Activated T-helper 1 cell treated with anti-CD3 and anti-CD28 coated beads, Interleukin-12 subunit alpha, Interleukin-12 subunit beta, Interleukin-2, Interleukin-4 antibody, amounts not matched to agents 30 ng/mL and 10 ng/mL and 1 ng/mL, durations not matched to agents 14 hours and 24 hours and 36 hours (primary cell): ENCODE measurements around the gene CNTNAP1. TPM values are rescaled to one million over a fixed set of nuclear protein-coding genes. Genes with fewer than 3 reads are reported as not detected.
"Not testable (repeated sequence)": the region's sequence is repeated elsewhere in the genome, so short reads cannot be mapped to it uniquely, and the experiment has no call there.

Experiments
- DNase-seq: peaks from one replicate; pipeline ENCODE4 v3.0.0; 2021; ENCODE audit warnings: low spot score
- H3K27ac Mint-ChIP-seq: one replicate; pipeline ENCODE4 v1.8.0; 2021; ENCODE audit warnings: mild to moderate bottlenecking, mixed read lengths
- H3K27me3 Mint-ChIP-seq: one replicate; pipeline ENCODE4 v1.8.0; 2022; ENCODE audit warnings: mild to moderate bottlenecking, moderate library complexity, mixed read lengths; ENCODE audit not compliant: insufficient read depth
- H3K36me3 Mint-ChIP-seq: one replicate; pipeline ENCODE4 v1.8.0; 2021; ENCODE audit warnings: low read depth, mixed read lengths
- H3K4me1 Mint-ChIP-seq: one replicate; pipeline ENCODE4 v1.8.0; 2021; ENCODE audit warnings: low read depth, mixed read lengths
- H3K4me3 Mint-ChIP-seq: one replicate; pipeline ENCODE4 v1.8.0; 2021; ENCODE audit warnings: mild to moderate bottlenecking, moderate library complexity, mixed read lengths
- H3K9me3 Mint-ChIP-seq: one replicate; pipeline ENCODE4 v1.8.0; 2021; ENCODE audit warnings: mixed read lengths
- intact Hi-C: fragments of 100-400 bp; cut with micrococcal nuclease; formaldehyde crosslinking; loops from one replicate; pipeline ENCODE4 v1.15.1; 2024
- total RNA-seq: library from RNA; stranded (reverse); gene quantifications from 2 replicates; pipeline ENCODE4 v1.2.3, GENCODE V29; 2022

CNTNAP1 gene
- total RNA-seq, 1 donor from 2014 or later: 2.2 TPM

DNA sequence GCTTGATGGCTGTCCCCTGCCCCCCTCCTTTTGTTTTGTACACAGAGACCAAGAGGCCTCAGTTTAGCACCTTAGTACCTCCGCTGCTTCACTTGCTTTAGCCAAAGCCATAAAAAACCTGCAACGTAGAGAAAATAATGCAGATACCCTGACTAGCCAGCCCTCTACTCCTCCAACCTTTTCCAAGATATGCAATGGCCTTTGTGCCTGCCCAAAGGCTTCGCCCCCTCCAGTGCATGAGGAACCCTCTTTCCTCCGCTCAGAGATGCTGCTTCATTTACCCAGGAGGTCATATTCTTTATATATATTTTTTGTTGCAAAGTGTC, 17.0 kb downstream of the CNTNAP1 start:
- no peak overlapping the region for H3K27ac Mint-ChIP-seq
- H3K36me3 Mint-ChIP-seq: peaks cover 41% of the 10 kb centered on the region
- intact Hi-C loops: no loop called here
- no peak for DNase-seq
- H3K4me1 Mint-ChIP-seq: peaks cover under 1% of the 10 kb centered on the region
- no peak overlapping the region for H3K4me3 Mint-ChIP-seq
- H3K27me3 Mint-ChIP-seq: peaks cover 9% of the 10 kb centered on the region
- H3K9me3 Mint-ChIP-seq: no peaks in the 10 kb centered on the region

DNA sequence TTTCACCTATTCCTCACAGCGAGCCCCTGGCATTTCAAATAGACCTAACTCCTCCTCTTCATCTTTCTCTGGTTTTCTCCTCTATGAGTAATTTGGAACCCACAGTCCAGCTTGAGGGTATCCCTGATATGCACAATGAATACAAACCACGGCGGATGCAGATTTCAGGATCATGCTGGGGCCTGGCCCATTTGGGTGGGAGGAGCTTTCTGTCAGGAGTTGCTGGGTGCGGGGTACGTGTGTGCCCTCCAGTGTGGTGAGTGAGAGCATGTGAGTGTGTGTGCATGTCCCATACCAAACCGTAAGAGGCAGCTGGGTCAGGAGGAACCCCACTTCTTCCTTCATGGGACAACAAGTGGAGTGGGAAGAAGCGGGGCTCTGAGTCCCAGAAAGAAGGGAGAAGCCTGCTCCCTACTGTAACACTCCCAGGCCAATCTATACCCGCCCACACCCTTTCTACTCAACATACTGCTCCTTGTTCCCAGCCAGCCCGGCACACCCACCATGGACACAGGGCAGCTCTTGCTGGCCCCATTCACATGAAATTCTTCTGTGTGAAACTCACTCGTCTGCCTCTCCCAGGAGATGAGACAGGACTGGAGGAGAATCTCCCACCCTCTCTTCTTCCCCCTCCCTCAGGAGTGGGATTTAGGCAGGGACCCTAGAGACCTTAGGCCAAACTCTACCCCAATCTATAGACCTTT, 18.4 kb downstream of the CNTNAP1 start:
- intact Hi-C loops: no loop called here
- no peak overlapping the region for H3K27ac Mint-ChIP-seq
- no peaks in the 10 kb centered on the region for H3K9me3 Mint-ChIP-seq
- H3K36me3 Mint-ChIP-seq: peaks cover 51% of the 10 kb centered on the region
- DNase-seq: no peak
- no peak overlapping the region for H3K4me3 Mint-ChIP-seq
- peaks cover 9% of the 10 kb centered on the region for H3K27me3 Mint-ChIP-seq
- H3K4me1 Mint-ChIP-seq: peaks cover 10% of the 10 kb centered on the region

DNA sequence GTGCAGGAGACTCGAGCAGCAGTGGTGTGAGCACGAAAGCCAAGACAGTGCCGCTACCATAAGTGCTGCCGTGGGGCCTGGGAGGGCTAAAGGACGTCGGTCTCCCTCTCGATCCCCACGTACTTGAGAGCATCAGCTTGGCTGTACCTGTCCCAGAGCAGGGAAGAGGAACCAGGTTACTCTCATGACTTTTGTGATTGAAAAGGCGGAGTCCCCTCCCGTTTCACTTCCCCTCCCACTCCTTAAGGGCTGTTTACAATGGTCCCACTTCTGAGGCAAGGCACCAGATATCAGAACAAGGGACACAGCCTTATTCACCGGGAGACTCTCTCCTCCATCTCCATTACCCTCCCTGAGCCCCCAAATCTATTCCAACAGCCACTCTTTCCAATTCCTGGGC, 20.1 kb downstream of the CNTNAP1 start:
- Mint-ChIP-seq H3K4me1 (peaks cover 14% of the 10 kb centered on the region), H3K4me3 (no peak overlapping the region), H3K27ac (no peak overlapping the region), H3K9me3 (no peaks in the 10 kb centered on the region), H3K36me3 (peaks cover 58% of the 10 kb centered on the region), H3K27me3 (peaks cover 9% of the 10 kb centered on the region)
- no peak for DNase-seq
- intact Hi-C loops: no loop called here

GRCh38 chr17:42704490-42704836, 22.1 kb downstream of the CNTNAP1 start:
- no peak overlapping the region for H3K27ac Mint-ChIP-seq
- peaks cover 72% of the 10 kb centered on the region for H3K36me3 Mint-ChIP-seq
- no peak overlapping the region for H3K4me3 Mint-ChIP-seq
- no peaks in the 10 kb centered on the region for H3K9me3 Mint-ChIP-seq
- peaks cover 14% of the 10 kb centered on the region for H3K4me1 Mint-ChIP-seq
- intact Hi-C loops: no loop called here
- peaks cover 4% of the 10 kb centered on the region for H3K27me3 Mint-ChIP-seq
- no peak for DNase-seq

DNA sequence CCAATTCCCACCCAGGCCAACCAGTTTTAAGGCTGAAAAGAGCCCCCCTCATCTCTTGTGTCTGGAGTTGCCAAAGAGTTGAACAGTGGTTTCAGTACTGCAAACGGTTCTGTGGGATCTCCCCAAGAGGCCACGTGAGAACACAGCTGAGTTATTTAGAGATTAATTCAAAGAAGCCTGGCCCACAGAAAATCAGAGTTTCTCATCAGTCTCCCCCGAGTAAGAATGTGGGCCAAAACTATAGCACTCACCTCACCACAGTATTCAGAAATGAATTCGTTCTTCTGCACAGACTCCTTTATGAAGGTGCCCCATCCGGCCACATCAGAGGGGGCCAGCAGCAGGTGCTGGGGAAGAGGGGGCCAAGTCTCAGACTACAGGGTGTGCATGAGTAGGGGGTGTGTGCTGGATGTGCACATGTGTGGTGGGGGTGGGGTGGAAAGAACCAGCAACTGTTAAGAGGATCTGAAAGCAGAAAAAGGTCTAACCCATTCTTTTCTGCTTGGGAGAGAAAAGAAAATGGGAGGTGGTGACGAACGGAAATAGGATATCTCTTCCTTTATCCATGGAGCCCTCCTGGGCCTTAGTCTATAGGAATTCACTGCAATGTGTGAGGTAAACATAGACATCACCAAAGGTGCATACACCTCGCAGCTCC, 22.6 kb downstream of the CNTNAP1 start:
- Mint-ChIP-seq H3K4me1 (peaks cover 14% of the 10 kb centered on the region), H3K27me3 (peaks cover 4% of the 10 kb centered on the region), H3K27ac (no peak overlapping the region), H3K9me3 (no peaks in the 10 kb centered on the region), H3K4me3 (no peak overlapping the region), H3K36me3 (peaks cover 74% of the 10 kb centered on the region)
- peak; percentile 14 for DNase-seq
- intact Hi-C loops: loop anchor here (1.0 kb wide), 1 partner anchor 26 kb away; no protein-coding TSS in a partner anchor

DNA sequence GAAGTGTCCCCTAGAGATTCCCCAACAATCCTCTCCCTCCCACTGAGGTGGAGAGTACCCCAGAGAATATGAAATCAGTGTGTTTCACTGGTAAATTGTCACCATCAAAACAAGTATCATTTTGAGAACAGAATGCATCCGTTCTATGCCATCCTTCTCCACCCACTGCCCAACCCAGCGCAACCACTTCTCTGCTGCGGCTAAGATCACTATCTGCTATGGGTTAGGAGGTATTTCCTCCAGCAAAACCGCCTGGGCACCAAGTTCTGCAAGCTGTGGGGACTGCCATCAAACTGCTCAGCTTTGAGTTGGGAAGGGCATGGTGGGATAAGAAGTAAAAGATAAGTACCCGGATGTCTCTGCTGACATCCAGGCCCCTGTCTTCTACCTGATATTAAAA, 24.4 kb downstream of the CNTNAP1 start:
- peaks cover 14% of the 10 kb centered on the region for H3K4me1 Mint-ChIP-seq
- peaks cover 75% of the 10 kb centered on the region for H3K36me3 Mint-ChIP-seq
- intact Hi-C loops: no loop called here
- no peak for DNase-seq
- no peak overlapping the region for H3K4me3 Mint-ChIP-seq
- H3K27ac Mint-ChIP-seq: no peak overlapping the region
- H3K9me3 Mint-ChIP-seq: no peaks in the 10 kb centered on the region
- H3K27me3 Mint-ChIP-seq: peaks cover 2% of the 10 kb centered on the region

- Mint-ChIP-seq H3K4me1 (peaks cover 14% of the 10 kb centered on the region), H3K4me3 (no peak overlapping the region), H3K36me3 (peaks cover 69% of the 10 kb centered on the region), H3K9me3 (no peaks in the 10 kb centered on the region), H3K27ac (no peak overlapping the region), H3K27me3 (no peaks in the 10 kb centered on the region)
- intact Hi-C loops: no loop called here
- no peak for DNase-seq
Observed at GRCh38 chr17:42708588-42708987, 26.3 kb downstream of the CNTNAP1 start.

- H3K4me3 Mint-ChIP-seq: no peak overlapping the region
- H3K4me1 Mint-ChIP-seq: peaks cover 12% of the 10 kb centered on the region
- H3K27me3 Mint-ChIP-seq: no peaks in the 10 kb centered on the region
- intact Hi-C loops: no loop called here
- peaks cover 65% of the 10 kb centered on the region for H3K36me3 Mint-ChIP-seq
- H3K27ac Mint-ChIP-seq: no peak overlapping the region
- H3K9me3 Mint-ChIP-seq: no peaks in the 10 kb centered on the region
- DNase-seq: no peak
Observed at GRCh38 chr17:42709561-42709960, 27.2 kb downstream of the CNTNAP1 start.

- intact Hi-C loops: loop anchor here (1.0 to 2.0 kb wide), 6 partner anchors 24 to 208 kb away; partner anchors contain the start of genes BECN1, CNTD1, COA3 and EZH1
- Mint-ChIP-seq H3K4me3 (no peak overlapping the region), H3K27ac (peak overlapping the region; percentile 22), H3K36me3 (peaks cover 46% of the 10 kb centered on the region), H3K9me3 (no peaks in the 10 kb centered on the region), H3K27me3 (no peaks in the 10 kb centered on the region), H3K4me1 (peaks cover 5% of the 10 kb centered on the region)
- peak; percentile 9 for DNase-seq
Observed at GRCh38 chr17:42720996-42721583, 38.8 kb downstream of the CNTNAP1 start.

GRCh38 chr17:42723636-42724035, 41.3 kb downstream of the CNTNAP1 start:
- no peak overlapping the region for H3K4me3 Mint-ChIP-seq
- H3K36me3 Mint-ChIP-seq: peaks cover 32% of the 10 kb centered on the region
- H3K4me1 Mint-ChIP-seq: peaks cover 5% of the 10 kb centered on the region
- intact Hi-C loops: no loop called here
- no peak overlapping the region for H3K27ac Mint-ChIP-seq
- DNase-seq: no peak
- H3K9me3 Mint-ChIP-seq: no peaks in the 10 kb centered on the region
- H3K27me3 Mint-ChIP-seq: no peaks in the 10 kb centered on the region

DNA sequence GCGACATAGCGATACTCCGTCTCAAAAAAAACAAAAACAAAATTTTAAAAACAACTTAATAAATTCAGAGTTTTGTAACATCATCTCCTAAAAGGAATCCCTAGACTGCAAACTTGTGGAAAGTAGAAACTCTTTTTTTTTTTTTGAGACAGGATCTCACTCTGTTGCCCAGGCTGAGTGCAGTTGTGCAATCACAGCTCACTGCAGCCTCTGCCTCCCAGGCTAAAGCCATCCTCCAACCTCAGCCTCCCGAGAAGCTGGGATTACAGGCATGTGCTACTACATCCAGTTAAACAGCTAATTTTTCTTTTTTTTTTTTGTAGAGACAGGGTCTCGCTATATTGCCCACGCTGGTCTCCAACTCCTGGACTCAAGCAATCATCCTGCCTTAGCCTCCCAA, 42.8 kb downstream of the CNTNAP1 start:
- no peak for DNase-seq
- intact Hi-C loops: no loop called here
- H3K9me3 Mint-ChIP-seq: no peaks in the 10 kb centered on the region
- H3K36me3 Mint-ChIP-seq: peaks cover 31% of the 10 kb centered on the region
- H3K27ac Mint-ChIP-seq: no peak overlapping the region
- H3K27me3 Mint-ChIP-seq: no peaks in the 10 kb centered on the region
- peaks cover 5% of the 10 kb centered on the region for H3K4me1 Mint-ChIP-seq
- H3K4me3 Mint-ChIP-seq: no peak overlapping the region

DNA sequence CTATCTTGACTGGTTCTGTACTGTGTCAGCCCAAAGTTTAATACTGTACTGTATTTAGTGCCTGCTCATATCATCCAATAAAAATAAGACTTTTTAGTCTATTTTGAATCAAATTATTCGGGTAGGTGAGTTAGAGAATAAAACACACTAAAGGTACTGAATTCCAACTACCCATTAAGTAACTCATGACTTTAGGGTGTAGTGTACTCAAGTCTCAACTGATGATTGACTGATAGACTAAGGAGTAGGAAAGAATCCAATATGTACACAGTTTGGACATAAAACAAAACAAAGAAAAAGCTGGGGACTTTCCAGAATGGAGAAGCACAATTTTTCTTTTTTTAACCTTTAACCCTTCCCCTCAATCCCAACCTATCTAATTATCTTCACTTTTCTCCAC, 58.4 kb downstream of the CNTNAP1 start:
- no peak overlapping the region for H3K4me3 Mint-ChIP-seq
- intact Hi-C loops: no loop called here
- peaks cover 15% of the 10 kb centered on the region for H3K4me1 Mint-ChIP-seq
- no peaks in the 10 kb centered on the region for H3K9me3 Mint-ChIP-seq
- peaks cover 3% of the 10 kb centered on the region for H3K27me3 Mint-ChIP-seq
- no peaks in the 10 kb centered on the region for H3K36me3 Mint-ChIP-seq
- no peak overlapping the region for H3K27ac Mint-ChIP-seq
- no peak for DNase-seq

DNA sequence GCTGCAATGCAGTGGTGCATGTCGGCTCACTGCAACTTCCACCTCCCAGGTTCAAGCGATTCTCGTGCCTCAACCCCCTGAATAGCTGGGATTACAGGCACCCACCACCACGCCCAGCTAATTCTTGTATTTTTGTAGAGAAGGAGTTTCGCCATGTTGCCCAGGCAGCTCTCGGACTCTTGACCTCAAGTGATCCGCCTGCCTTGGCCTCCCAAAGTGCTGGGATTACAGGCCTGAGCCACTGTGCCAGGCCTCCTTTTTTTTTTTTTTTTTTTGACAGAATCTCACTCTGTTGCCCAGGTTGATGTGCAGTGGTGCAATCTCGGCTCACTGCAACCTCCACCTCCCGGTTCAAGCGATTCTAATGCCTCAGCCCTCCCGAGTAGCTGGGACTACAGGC, 60.6 kb downstream of the CNTNAP1 start:
- Mint-ChIP-seq H3K27me3 (peaks cover 14% of the 10 kb centered on the region), H3K4me1 (peaks cover 15% of the 10 kb centered on the region)
- H3K36me3 Mint-ChIP-seq, H3K4me3 Mint-ChIP-seq, H3K27ac Mint-ChIP-seq, DNase-seq, H3K9me3 Mint-ChIP-seq, intact Hi-C loops: not testable (repeated sequence)
